HepG2 (cell line): ENCODE results near the gene KCND3. TPM values are rescaled to one million over a fixed set of nuclear protein-coding genes. Genes with fewer than 3 reads are reported as not detected.
A peak's percentile ranks its signal among the peaks of the same experiment; 100 is the strongest.
"Not testable (repeated sequence)": the region's sequence is repeated elsewhere in the genome, so short reads cannot be mapped to it uniquely, and the experiment has no call there.

Experiments used
- ATAC-seq: fragments of 200-7000 bp; cut with Tn5 transposase; 3 replicates; pipeline ENCODE4 v1.9.1; 2020; ENCODE audit warnings: mild to moderate bottlenecking, moderate library complexity
- BruUV-seq: library from RNA; stranded (reverse); fragments of 400-500 nt; replicated peaks from 2 replicates; lab custom pipeline; 2021; lab: Mats Ljungman, UMichigan
- CTCF ChIA-PET: fragments of 300-600 bp; formaldehyde crosslinking; extraction: SDS; loops from one replicate; lab custom pipeline; 2021; ENCODE audit warnings: low total read pairs, inconsistent platforms, low intra/inter-chr PET ratio; lab: Yijun Ruan, JAX
- POLR2A ChIA-PET: fragments of 350-600 bp; sonication (Branson Sonifier 250); formaldehyde crosslinking; loops from one replicate; lab custom pipeline; 2020; ENCODE audit warnings: antibody characterized with exemption, inconsistent platforms; lab: Yijun Ruan, JAX
- DNase-seq: peaks from one replicate; pipeline ENCODE4 v3.0.0-alpha.2; 2015; ENCODE audit warnings: low spot score
- FAIRE-seq: peaks from 3 replicates; lab custom pipeline; 2011; peaks lifted over from hg19 to GRCh38; lab: Jason Lieb, UNC
- H2AFZ ChIP-seq: one replicate; pipeline ENCODE4 v1.6.1; 2011; ENCODE audit warnings: low read length, inconsistent platforms
- H3K27ac ChIP-seq: fragments of 300-600 bp; 3 replicates; pipeline ENCODE4 v1.8.0; 2011; ENCODE audit warnings: mixed run types, mild to moderate bottlenecking, mixed read lengths, low read length, inconsistent platforms; ENCODE audit not compliant: insufficient read depth; ENCODE audit errors: extremely low read length
- H3K27me3 ChIP-seq, 2 experiments: fragments of 200-600 bp in 1 of 2; 2 replicates in 1 of 2; 3 replicates in 1 of 2; pipeline versions ENCODE4 v1.6.0 to v1.8.0; 2011; ENCODE audit warnings: low read length in 2 of 2, mild to moderate bottlenecking in 2 of 2, moderate library complexity in 2 of 2, inconsistent platforms in 1 of 2; ENCODE audit not compliant: insufficient read depth in 2 of 2, control insufficient read depth in 1 of 2
- H3K36me3 ChIP-seq, 2 experiments: fragments of 200-600 bp in 1 of 2; replicated peaks in 1 of 2; 2 replicates in 1 of 2; 3 replicates in 1 of 2; pipeline versions ENCODE4 v1.5.1 to v1.8.0; 2011; ENCODE audit warnings: low read length in 2 of 2, inconsistent platforms in 1 of 2; ENCODE audit not compliant: insufficient read depth in 2 of 2, control insufficient read depth in 1 of 2
- H3K4me1 ChIP-seq: 2 replicates; pipeline ENCODE4 v1.5.1; 2012; ENCODE audit warnings: low read length, inconsistent platforms; ENCODE audit not compliant: insufficient read depth
- H3K4me2 ChIP-seq: 2 replicates; pipeline ENCODE4 v1.6.0; 2011; ENCODE audit warnings: low read depth, low read length, inconsistent platforms
- H3K4me3 ChIP-seq, 3 experiments: fragments of 200-600 bp in 1 of 3; sonication (generic), shearing (Covaris generic) in 1 of 3; replicated peaks in 1 of 3; 2 replicates each; pipeline ENCODE4 v1.5.1; 2011 to 2016; ENCODE audit warnings: low read length in 3 of 3, inconsistent platforms in 2 of 3, low read depth in 2 of 3, mild to moderate bottlenecking in 2 of 3, control low read depth in 1 of 3, mixed read lengths in 1 of 3; ENCODE audit not compliant: insufficient read depth in 1 of 3
- H3K79me2 ChIP-seq: one replicate; pipeline ENCODE4 v1.6.1; 2011; ENCODE audit warnings: low read length, inconsistent platforms; ENCODE audit not compliant: insufficient read depth
- H3K9ac ChIP-seq: 2 replicates; pipeline ENCODE4 v1.6.0; 2011; ENCODE audit warnings: mild to moderate bottlenecking, low read depth, low read length, inconsistent platforms; ENCODE audit not compliant: insufficient read depth
- H3K9me3 ChIP-seq: 2 replicates; pipeline ENCODE4 v1.5.1; 2012; ENCODE audit warnings: mild to moderate bottlenecking, low read length
- H4K20me1 ChIP-seq: 2 replicates; pipeline ENCODE4 v1.6.0; 2011; ENCODE audit warnings: inconsistent platforms, mild to moderate bottlenecking, low read length, moderate library complexity; ENCODE audit not compliant: insufficient read depth
- MAFF ChIP-seq: IDR thresholded peaks from 2 replicates; pipeline ENCODE4 v1.6.1; 2011; ENCODE audit warnings: low read depth, low read length, improper control_type of control experiment
- MAFK ChIP-seq, 2 experiments: IDR thresholded peaks in 1 of 2; conservative IDR thresholded peaks in 1 of 2; 2 replicates each; pipeline ENCODE4 v1.6.1; 2011; ENCODE audit warnings: improper control_type of control experiment in 2 of 2, low read length in 2 of 2
- PBX3 ChIP-seq: sonication (generic); formaldehyde crosslinking; IDR thresholded peaks from 2 replicates; pipeline ENCODE4 v1.8.1; 2023; ENCODE audit warnings: missing genetic modification reagents, inconsistent platforms, borderline replicate concordance
- WGBS: methylation state at CpG from one replicate; pipeline ENCODE4 v1.1.6; 2017; ENCODE audit warnings: low lambda C conversion rate; 5-methylcytosine and 5-hydroxymethylcytosine counted together
- in situ Hi-C: cut with HindIII; loops from 2 replicates; pipeline ENCODE4 v1.10.0; 2017; ENCODE audit warnings: low pct_unique_long_range_greater_than_20kb; ENCODE audit not compliant: extremely low pct_ligation_motif_present
- intact Hi-C: fragments of 100-400 bp; cut with micrococcal nuclease; formaldehyde crosslinking; loops from one replicate; pipeline ENCODE4 v1.10.0; 2022; ENCODE audit not compliant: unreplicated experiment
- polyA plus RNA-seq, 8 experiments: library from polyadenylated mRNA; depleted of rRNA in 3 of 8; stranded (reverse) in 7 of 8; unstranded in 1 of 8; fragments of >200 nt; fragmentation: Illumina TruSeq in 4 of 8; extraction: Trizol in 4 of 8; gene quantifications; 2 replicates each; pipeline versions ENCODE4 v1.2.1 to v1.2.3, GENCODE V29; 2011 to 2016; ENCODE audit warnings: low read depth in 4 of 8, missing spikeins in 1 of 8, mixed read lengths in 1 of 8; ENCODE audit not compliant: insufficient read depth in 1 of 8
- total RNA-seq, 5 experiments: library from RNA; depleted of rRNA; stranded (reverse); fragments of >200 nt; fragmentation: Illumina TruSeq; extraction: Trizol; gene quantifications; 2 replicates each; pipeline ENCODE4 v1.2.3, GENCODE V29; 2016; ENCODE audit warnings: low read depth in 1 of 5
- TF ChIP-seq, protein P1 (sequence below): sonication (generic); formaldehyde crosslinking; IDR thresholded peaks from 2 replicates; pipeline ENCODE4 v1.4.0; 2020; ENCODE audit warnings: missing genetic modification reagents
- TF ChIP-seq, protein P2 (sequence below): sonication (generic); formaldehyde crosslinking; IDR thresholded peaks from 2 replicates; pipeline ENCODE4 v1.8.0; 2022; ENCODE audit warnings: missing genetic modification reagents, mild to moderate bottlenecking, borderline replicate concordance

The KCND3 gene
- total and polyA plus RNA-seq, 2 of the 13 experiments (the other 11 are each of a cell fraction or from before 2014, with no cell fraction given): 0.04 TPM; not detected in 1

DNA sequence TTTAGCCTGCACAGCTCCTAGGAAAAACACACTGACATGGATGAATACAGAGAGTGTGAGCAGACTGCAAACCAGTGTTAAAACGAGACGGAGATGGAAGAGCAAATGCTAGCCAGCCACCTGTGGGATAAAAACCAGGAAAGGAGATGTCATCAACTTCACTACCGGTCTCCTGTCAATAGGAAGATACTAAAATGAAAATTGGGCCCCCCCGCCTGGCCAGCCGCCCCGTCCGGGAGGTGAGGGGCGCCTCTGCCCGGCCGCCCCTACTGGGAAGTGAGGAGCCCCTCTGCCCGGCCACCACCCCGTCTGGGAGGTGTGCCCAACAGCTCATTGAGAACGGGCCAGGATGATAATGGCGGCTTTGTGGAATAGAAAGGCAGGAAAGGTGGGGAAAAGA, 189.7 kb downstream of the KCND3 start:
- H3K9ac ChIP-seq, H3K79me2 ChIP-seq, in situ Hi-C loops, ATAC-seq, H3K4me3 ChIP-seq, H3K4me2 ChIP-seq, H2AFZ ChIP-seq, intact Hi-C loops, CTCF ChIA-PET, H3K27ac ChIP-seq, BruUV-seq, DNase-seq, H3K4me1 ChIP-seq, H3K9me3 ChIP-seq, H3K36me3 ChIP-seq, FAIRE-seq, H4K20me1 ChIP-seq, POLR2A ChIA-PET: not testable (repeated sequence)
- 36% methylated on average over 10 of the region's 14 CpGs for WGBS
- H3K27me3 ChIP-seq: peaks cover 3 to 23% of the 10 kb centered on the region in 2 experiments; a peak in 3 of 5 replicates

GRCh38 chr1:111798580-111798979, 190.9 kb downstream of the KCND3 start:
- H3K9ac ChIP-seq: no peak overlapping the region
- H3K27ac ChIP-seq: no peak overlapping the region
- in situ Hi-C loops: no loop called here
- ATAC-seq (no peak), FAIRE-seq (no peak)
- H3K79me2 ChIP-seq: no peaks in the 10 kb centered on the region
- CTCF ChIA-PET: no interaction called here
- no peak overlapping the region for H2AFZ ChIP-seq
- intact Hi-C loops: no loop called here
- WGBS: 68% methylated on average over 2 of the region's 2 CpGs
- TF ChIP-seq, protein P1, sequence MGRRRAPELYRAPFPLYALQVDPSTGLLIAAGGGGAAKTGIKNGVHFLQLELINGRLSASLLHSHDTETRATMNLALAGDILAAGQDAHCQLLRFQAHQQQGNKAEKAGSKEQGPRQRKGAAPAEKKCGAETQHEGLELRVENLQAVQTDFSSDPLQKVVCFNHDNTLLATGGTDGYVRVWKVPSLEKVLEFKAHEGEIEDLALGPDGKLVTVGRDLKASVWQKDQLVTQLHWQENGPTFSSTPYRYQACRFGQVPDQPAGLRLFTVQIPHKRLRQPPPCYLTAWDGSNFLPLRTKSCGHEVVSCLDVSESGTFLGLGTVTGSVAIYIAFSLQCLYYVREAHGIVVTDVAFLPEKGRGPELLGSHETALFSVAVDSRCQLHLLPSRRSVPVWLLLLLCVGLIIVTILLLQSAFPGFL: no peak
- TF ChIP-seq MAFF (peak; percentile 92), PBX3 (CRISPR knock-in tag) (no peak), MAFK (conservative IDR thresholded peaks at IDR 0.05 in 1 of 2, IDR thresholded peaks at IDR 0.05 in 1 of 2; ENCODE audit: low read length in 2 of 2) (peak; percentile 89 to 96)
- TF ChIP-seq, protein P2, sequence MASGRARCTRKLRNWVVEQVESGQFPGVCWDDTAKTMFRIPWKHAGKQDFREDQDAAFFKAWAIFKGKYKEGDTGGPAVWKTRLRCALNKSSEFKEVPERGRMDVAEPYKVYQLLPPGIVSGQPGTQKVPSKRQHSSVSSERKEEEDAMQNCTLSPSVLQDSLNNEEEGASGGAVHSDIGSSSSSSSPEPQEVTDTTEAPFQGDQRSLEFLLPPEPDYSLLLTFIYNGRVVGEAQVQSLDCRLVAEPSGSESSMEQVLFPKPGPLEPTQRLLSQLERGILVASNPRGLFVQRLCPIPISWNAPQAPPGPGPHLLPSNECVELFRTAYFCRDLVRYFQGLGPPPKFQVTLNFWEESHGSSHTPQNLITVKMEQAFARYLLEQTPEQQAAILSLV (CRISPR knock-in tag): no peak
- TF ChIP-seq, all 625 proteins: peak for 2
- DNase-seq: no peak
- no peaks in the 10 kb centered on the region for H3K9me3 ChIP-seq
- no peak overlapping the region for H3K4me2 ChIP-seq
- no peaks in the 10 kb centered on the region for H3K4me1 ChIP-seq
- H3K27me3 ChIP-seq: peaks cover 3 to 14% of the 10 kb centered on the region in 2 experiments; a peak in 3 of 5 replicates
- POLR2A ChIA-PET: no interaction called here
- H4K20me1 ChIP-seq: no peaks in the 10 kb centered on the region
- BruUV-seq: no TSS peak
- no peaks in the 10 kb centered on the region for H3K36me3 ChIP-seq
- H3K4me3 ChIP-seq: no peak overlapping the region
